WTC11 (cell line): ENCODE measurements around the gene ADGB. TPM values are rescaled to one million over a fixed set of nuclear protein-coding genes. Genes with fewer than 3 reads are reported as not detected.

ENCODE experiments used
- ATAC-seq: fragments of 200-7000 bp; cut with Tn5 transposase; 2 replicates; pipeline ENCODE4 v1.10.0; 2021; ENCODE audit warnings: mild to moderate bottlenecking, moderate library complexity
- CTCF ChIA-PET: fragments of 300-600 bp; sonication (Branson Sonifier 250); formaldehyde crosslinking; loops from one replicate; lab custom pipeline; 2021; ENCODE audit warnings: antibody characterized with exemption; lab: Charles Lee
- POLR2A ChIA-PET: fragments of 350-600 bp; sonication (Branson Sonifier 250); formaldehyde crosslinking; loops from one replicate; lab custom pipeline; 2021; ENCODE audit warnings: antibody characterized with exemption; lab: Charles Lee
- DNase-seq: peaks from one replicate; pipeline ENCODE4 v3.0.0; 2021; ENCODE audit warnings: low spot score
- H3K27ac Mint-ChIP-seq: 2 replicates; pipeline ENCODE4 v1.8.0; 2021; ENCODE audit warnings: mixed read lengths
- H3K27me3 Mint-ChIP-seq: 2 replicates; pipeline ENCODE4 v1.8.0; 2021; ENCODE audit warnings: low read depth, mild to moderate bottlenecking, moderate library complexity, mixed read lengths
- H3K36me3 Mint-ChIP-seq: 2 replicates; pipeline ENCODE4 v1.8.0; 2021; ENCODE audit warnings: mixed read lengths
- H3K4me1 Mint-ChIP-seq: 2 replicates; pipeline ENCODE4 v1.8.0; 2022; ENCODE audit warnings: mixed read lengths
- H3K4me3 Mint-ChIP-seq: 2 replicates; pipeline ENCODE4 v1.8.0; 2021; ENCODE audit warnings: mild to moderate bottlenecking, moderate library complexity, mixed read lengths
- H3K9me3 Mint-ChIP-seq: 2 replicates; pipeline ENCODE4 v1.8.0; 2021; ENCODE audit warnings: mixed read lengths
- ATF1 ChIP-seq: sonication (generic); formaldehyde crosslinking; IDR thresholded peaks from 2 replicates; pipeline ENCODE4 v1.8.1; 2023; ENCODE audit warnings: mild to moderate bottlenecking, moderate library complexity, missing genetic modification reagents
- CBFB ChIP-seq: sonication (generic); formaldehyde crosslinking; IDR thresholded peaks from 2 replicates; pipeline ENCODE4 v1.8.1; 2022; ENCODE audit warnings: mild to moderate bottlenecking, low read depth, missing genetic modification reagents
- FOXJ3 ChIP-seq: sonication (generic); formaldehyde crosslinking; IDR thresholded peaks from 2 replicates; pipeline ENCODE4 v1.9.0; 2021; ENCODE audit warnings: missing genetic modification reagents, mild to moderate bottlenecking, borderline replicate concordance
- JAZF1 ChIP-seq: fragments of 250-450 bp; sonication (Bioruptor Pico); IDR thresholded peaks from 2 replicates; pipeline ENCODE4 v1.9.0; 2021; ENCODE audit warnings: moderate library complexity, mild to moderate bottlenecking, inconsistent platforms
- MXD4 ChIP-seq: fragments of 250-450 bp; sonication (Bioruptor Pico); IDR thresholded peaks from 2 replicates; pipeline ENCODE4 v1.8.0; 2021; ENCODE audit warnings: mild to moderate bottlenecking, moderate library complexity, borderline replicate concordance
- MYBL2 ChIP-seq: sonication (generic); formaldehyde crosslinking; IDR thresholded peaks from 2 replicates; pipeline ENCODE4 v1.8.1; 2023; ENCODE audit warnings: mild to moderate bottlenecking, moderate library complexity, missing genetic modification reagents
- NFYB ChIP-seq: sonication (generic); formaldehyde crosslinking; conservative IDR thresholded peaks from 2 replicates; pipeline ENCODE4 v1.8.0; 2022; ENCODE audit warnings: low read depth, missing genetic modification reagents
- OVOL2 ChIP-seq: fragments of 250-450 bp; sonication (Bioruptor Pico); IDR thresholded peaks from 2 replicates; pipeline ENCODE4 v1.9.0; 2021; ENCODE audit warnings: mild to moderate bottlenecking, borderline replicate concordance
- SMAD4 ChIP-seq: sonication (generic); formaldehyde crosslinking; IDR thresholded peaks from 2 replicates; pipeline ENCODE4 v1.8.0; 2022; ENCODE audit warnings: mild to moderate bottlenecking, missing genetic modification reagents
- SOX15 ChIP-seq: fragments of 250-450 bp; sonication (Bioruptor Pico); IDR thresholded peaks from 2 replicates; pipeline ENCODE4 v1.9.0; 2021; ENCODE audit warnings: mild to moderate bottlenecking
- ZBTB43 ChIP-seq: sonication (generic); formaldehyde crosslinking; IDR thresholded peaks from 2 replicates; pipeline ENCODE4 v1.8.1; 2023; ENCODE audit warnings: mild to moderate bottlenecking, missing genetic modification reagents
- ZNF317 ChIP-seq: sonication (generic); formaldehyde crosslinking; IDR thresholded peaks from 2 replicates; pipeline ENCODE4 v1.8.1; 2023; ENCODE audit warnings: low read depth, mild to moderate bottlenecking, moderate library complexity, missing genetic modification reagents, borderline replicate concordance
- ZNF396 ChIP-seq: fragments of 250-450 bp; sonication (Bioruptor Pico); IDR thresholded peaks from 2 replicates; pipeline ENCODE4 v1.8.0; 2021; ENCODE audit warnings: mild to moderate bottlenecking, moderate library complexity, borderline replicate concordance
- ZNF532 ChIP-seq: fragments of 250-450 bp; sonication (Bioruptor Pico); IDR thresholded peaks from 2 replicates; pipeline ENCODE4 v1.9.0; 2021; ENCODE audit warnings: mild to moderate bottlenecking, borderline replicate concordance
- total RNA-seq: library from RNA; stranded (reverse); gene quantifications from 3 replicates; pipeline ENCODE4 v1.2.3, GENCODE V29; 2021
- TF ChIP-seq, protein P1 (sequence below): sonication (generic); formaldehyde crosslinking; IDR thresholded peaks from 2 replicates; pipeline ENCODE4 v1.8.0; 2023; ENCODE audit warnings: missing genetic modification reagents
- TF ChIP-seq, protein P2 (sequence below): sonication (generic); formaldehyde crosslinking; conservative IDR thresholded peaks from 2 replicates; pipeline ENCODE4 v1.8.1; 2022; ENCODE audit warnings: mild to moderate bottlenecking, missing genetic modification reagents
- TF ChIP-seq, protein P3 (sequence below): sonication (generic); formaldehyde crosslinking; IDR thresholded peaks from 2 replicates; pipeline ENCODE4 v1.8.0; 2022; ENCODE audit warnings: mild to moderate bottlenecking, missing genetic modification reagents
- TF ChIP-seq, protein P4 (sequence below): fragments of 200-600 bp; IDR thresholded peaks from 2 replicates; pipeline ENCODE4 v1.8.0; 2022; ENCODE audit warnings: antibody characterized with exemption

The ADGB gene
- total RNA-seq, 1 experiment from 2014 or later = not detected

- H3K4me1 Mint-ChIP-seq = peaks cover 3% of the 10 kb centered on the region; the same call in 1 of the 2 replicates
- POLR2A ChIA-PET = interaction anchor here (0.5 kb wide), 1 partner anchor 232 kb away, joined by 4 read pairs; no protein-coding TSS in a partner anchor
- H3K4me3 Mint-ChIP-seq = no peak overlapping the region
- no peak overlapping the region for H3K27ac Mint-ChIP-seq
- CTCF ChIA-PET = no interaction called here
- no peaks in the 10 kb centered on the region for H3K36me3 Mint-ChIP-seq
- ATAC-seq (no peak), DNase-seq (no peak)
- no peaks in the 10 kb centered on the region for H3K27me3 Mint-ChIP-seq
- no peaks in the 10 kb centered on the region for H3K9me3 Mint-ChIP-seq
- TF ChIP-seq, protein P1, sequence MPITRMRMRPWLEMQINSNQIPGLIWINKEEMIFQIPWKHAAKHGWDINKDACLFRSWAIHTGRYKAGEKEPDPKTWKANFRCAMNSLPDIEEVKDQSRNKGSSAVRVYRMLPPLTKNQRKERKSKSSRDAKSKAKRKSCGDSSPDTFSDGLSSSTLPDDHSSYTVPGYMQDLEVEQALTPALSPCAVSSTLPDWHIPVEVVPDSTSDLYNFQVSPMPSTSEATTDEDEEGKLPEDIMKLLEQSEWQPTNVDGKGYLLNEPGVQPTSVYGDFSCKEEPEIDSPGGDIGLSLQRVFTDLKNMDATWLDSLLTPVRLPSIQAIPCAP (CRISPR knock-in tag) = no peak
- TF ChIP-seq ZNF396 (CRISPR knock-in tag) = no peak
- TF ChIP-seq MYBL2 = no peak
- no peak for TF ChIP-seq FOXJ3 (CRISPR knock-in tag)
- TF ChIP-seq ZNF317 = no peak
- no peak for TF ChIP-seq NFYB
- no peak for TF ChIP-seq CBFB (CRISPR knock-in tag)
- TF ChIP-seq ATF1 (CRISPR knock-in tag) = no peak
- TF ChIP-seq OVOL2 (CRISPR knock-in tag) = no peak
- TF ChIP-seq, protein P2, sequence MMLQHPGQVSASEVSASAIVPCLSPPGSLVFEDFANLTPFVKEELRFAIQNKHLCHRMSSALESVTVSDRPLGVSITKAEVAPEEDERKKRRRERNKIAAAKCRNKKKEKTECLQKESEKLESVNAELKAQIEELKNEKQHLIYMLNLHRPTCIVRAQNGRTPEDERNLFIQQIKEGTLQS (CRISPR knock-in tag) = no peak
- TF ChIP-seq JAZF1 (CRISPR knock-in tag) = no peak
- TF ChIP-seq, protein P3, sequence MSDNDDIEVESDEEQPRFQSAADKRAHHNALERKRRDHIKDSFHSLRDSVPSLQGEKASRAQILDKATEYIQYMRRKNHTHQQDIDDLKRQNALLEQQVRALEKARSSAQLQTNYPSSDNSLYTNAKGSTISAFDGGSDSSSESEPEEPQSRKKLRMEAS (CRISPR knock-in tag) = no peak
- no peak for TF ChIP-seq SOX15 (CRISPR knock-in tag)
Measured at GRCh38 chr6:146697921-146698320, 99.1 kb downstream of the ADGB start.

DNA sequence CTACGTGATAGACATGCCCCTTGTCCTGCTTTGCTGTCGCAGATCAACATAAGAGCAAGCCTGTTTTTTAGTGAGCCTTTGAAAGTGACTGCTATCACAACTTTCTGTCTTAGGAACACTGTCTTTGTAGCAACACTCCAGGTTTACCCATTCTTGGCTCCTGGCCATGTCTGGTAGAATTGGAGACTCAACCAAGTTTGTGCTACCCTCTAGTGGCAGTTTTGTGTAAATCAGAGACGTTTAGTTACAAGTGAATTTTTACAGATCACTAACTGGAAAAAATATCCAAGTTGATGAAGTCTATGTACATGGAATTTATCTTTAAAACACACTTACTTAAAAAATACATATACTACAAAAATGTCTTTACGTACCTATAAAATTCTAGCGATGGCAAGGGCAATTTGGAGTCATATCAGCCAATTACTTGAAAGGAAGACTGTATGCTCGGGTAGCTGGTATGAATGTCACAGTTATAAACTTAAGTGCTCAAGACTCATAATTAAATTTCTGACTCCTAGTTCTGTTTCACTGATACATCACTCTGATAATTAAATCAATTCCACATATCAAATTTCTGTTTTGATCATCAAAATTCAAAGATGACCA lies 101.4 kb downstream of the ADGB start:
- ChIA-PET POLR2A (no interaction called here), CTCF (interaction anchor here (0.8 to 1.5 kb wide), 4 partner anchors 156 to 671 kb away, joined by 3 to 12 read pairs (median 4); partner anchors contain the start of genes GRM1 and RAB32)
- Mint-ChIP-seq H3K4me3 (no peak overlapping the region), H3K36me3 (no peaks in the 10 kb centered on the region), H3K9me3 (no peaks in the 10 kb centered on the region), H3K27ac (no peak overlapping the region), H3K4me1 (peaks cover 3% of the 10 kb centered on the region; the same call in 1 of the 2 replicates), H3K27me3 (no peaks in the 10 kb centered on the region)
- TF ChIP-seq, protein P4, sequence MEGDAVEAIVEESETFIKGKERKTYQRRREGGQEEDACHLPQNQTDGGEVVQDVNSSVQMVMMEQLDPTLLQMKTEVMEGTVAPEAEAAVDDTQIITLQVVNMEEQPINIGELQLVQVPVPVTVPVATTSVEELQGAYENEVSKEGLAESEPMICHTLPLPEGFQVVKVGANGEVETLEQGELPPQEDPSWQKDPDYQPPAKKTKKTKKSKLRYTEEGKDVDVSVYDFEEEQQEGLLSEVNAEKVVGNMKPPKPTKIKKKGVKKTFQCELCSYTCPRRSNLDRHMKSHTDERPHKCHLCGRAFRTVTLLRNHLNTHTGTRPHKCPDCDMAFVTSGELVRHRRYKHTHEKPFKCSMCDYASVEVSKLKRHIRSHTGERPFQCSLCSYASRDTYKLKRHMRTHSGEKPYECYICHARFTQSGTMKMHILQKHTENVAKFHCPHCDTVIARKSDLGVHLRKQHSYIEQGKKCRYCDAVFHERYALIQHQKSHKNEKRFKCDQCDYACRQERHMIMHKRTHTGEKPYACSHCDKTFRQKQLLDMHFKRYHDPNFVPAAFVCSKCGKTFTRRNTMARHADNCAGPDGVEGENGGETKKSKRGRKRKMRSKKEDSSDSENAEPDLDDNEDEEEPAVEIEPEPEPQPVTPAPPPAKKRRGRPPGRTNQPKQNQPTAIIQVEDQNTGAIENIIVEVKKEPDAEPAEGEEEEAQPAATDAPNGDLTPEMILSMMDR = peak; percentile 49; the same call in 1 of the 2 replicates
- no peak for TF ChIP-seq MXD4
- TF ChIP-seq ZBTB43 (CRISPR knock-in tag) = no peak
- TF ChIP-seq SMAD4 = no peak
- TF ChIP-seq ZNF532 = no peak
- DNase-seq (peak; percentile 17), ATAC-seq (peak; percentile 81)
